GM19193 (cell line): ENCODE results near the gene MAP3K3.

ENCODE experiments used
- POLR2A ChIP-seq: IDR thresholded peaks from 4 replicates; pipeline ENCODE4 v1.6.1; 2011; ENCODE audit not compliant: insufficient read depth, insufficient read length; ENCODE audit errors: extremely low read depth

The MAP3K3 gene

DNA sequence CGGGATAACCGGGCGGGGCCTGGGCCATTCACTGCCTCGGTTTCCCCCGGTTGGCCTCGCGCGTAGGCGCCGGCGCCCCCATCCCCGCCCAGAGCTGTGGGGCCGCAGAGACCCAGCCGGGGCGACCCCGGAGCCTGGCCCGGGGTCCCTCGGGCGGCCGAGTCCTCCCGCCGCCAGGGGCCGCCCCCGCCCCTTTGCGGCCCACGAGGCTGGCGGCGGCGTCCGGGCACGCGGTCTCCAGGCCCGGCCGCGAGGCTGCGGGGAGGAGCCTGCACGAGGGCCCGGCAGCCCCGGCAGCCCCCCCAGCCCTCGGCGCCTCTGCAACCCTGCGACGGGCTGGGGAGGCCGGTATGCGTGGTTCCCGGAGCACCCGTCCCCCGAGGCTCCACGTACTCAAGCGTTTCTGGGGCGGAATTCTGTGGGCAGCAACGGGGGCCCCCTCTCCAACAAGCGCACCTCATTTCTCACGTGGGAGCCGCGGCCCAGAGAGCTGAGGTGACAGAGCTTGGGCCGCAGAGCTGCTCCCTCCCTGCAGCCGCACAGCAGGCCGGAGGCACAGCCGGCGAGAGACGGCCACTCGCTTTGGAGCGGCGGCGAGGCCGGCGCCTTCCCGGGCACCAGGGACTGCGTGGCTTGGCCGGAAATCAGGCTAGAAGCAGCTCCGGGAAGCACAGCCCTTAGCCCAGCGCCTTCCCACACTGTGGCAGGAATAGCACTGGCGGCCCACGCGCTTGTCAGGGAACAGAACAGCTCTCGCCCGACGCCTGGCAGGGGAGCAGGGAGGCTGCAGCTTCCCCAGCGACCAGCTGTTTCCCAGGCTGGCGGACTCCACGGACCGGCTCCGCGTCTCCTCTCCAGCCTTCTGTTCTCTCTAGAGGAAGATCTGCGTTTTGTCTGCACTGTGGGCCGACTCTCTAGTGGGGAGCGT is 78.6 kb downstream of the MAP3K3 start:
- TF ChIP-seq POLR2A, result peak; percentile 44

DNA sequence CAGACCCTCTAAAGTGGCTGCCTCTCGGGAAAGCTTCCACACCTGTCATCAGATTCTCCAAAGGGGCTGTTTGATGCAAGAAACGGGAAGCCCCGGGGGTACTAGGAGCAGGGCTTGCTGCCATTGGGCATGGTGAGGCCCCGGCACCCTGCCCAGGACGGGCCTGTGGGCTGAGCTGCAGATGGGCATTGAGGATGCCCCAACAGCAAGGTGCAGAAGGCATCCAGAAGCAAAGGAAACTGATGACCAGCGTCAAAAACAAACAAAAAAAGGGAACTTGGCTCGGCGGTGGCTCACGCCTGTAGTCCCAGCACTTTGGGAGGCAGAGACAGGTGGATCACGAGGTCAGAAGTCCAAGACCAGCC is 79.2 kb downstream of the MAP3K3 start:
- no peak for TF ChIP-seq POLR2A

DNA sequence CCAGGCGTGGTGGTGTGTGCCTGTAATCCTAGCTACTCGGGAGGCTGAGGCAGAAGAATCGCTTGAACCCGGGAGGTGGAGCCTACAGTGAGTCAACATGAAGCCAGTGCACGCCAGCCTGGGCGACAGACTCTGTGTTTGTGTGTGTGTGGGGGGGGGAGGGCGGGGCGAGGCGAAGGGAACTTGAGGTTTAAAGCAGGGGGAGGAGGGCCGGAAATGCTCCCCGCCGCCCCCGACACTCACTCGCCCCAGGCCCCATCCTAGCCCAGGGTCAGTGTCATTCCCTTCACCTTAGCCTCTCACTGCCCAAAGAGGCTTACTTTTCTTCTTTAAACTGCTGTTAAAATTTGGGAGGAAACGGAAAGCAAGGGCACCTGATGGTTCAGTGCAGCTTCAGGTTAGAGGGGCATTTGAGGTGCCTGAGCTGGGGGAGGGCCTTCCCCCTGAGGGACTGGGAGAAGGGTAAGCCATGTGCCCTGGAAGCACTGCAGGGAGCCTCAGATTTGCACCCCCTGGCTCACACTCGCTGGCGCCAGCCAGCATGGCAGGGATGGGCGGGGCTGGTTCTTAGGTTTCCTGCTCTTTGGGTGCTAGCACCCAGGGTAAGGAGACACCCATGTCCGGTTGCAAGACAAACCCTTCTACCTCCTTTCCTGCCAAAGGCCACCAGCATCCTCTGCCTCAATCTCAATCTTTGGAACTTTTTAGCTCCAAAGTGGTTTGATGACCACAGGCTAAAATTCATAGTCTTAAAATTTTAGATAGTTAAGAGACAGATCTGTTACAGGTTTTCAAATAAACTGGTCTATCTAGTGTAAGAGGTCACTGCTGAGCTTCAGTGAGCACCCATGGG is 79.9 kb downstream of the MAP3K3 start:
- no peak for TF ChIP-seq POLR2A

DNA sequence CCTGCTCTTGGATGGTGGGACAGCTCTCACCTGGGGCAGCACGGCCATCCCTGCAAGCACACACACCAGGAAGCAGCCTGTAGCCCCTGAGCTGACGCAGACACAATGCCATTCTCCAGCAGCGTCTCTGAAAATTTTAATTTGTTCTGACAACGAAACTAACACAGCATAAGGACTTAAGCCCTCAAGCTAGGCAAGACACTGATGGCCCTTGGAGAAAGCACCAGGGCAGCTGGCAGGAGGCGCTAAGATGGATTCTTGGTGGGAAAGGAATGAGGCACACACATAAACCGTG is 80.5 kb downstream of the MAP3K3 start:
- TF ChIP-seq POLR2A, result no peak

DNA sequence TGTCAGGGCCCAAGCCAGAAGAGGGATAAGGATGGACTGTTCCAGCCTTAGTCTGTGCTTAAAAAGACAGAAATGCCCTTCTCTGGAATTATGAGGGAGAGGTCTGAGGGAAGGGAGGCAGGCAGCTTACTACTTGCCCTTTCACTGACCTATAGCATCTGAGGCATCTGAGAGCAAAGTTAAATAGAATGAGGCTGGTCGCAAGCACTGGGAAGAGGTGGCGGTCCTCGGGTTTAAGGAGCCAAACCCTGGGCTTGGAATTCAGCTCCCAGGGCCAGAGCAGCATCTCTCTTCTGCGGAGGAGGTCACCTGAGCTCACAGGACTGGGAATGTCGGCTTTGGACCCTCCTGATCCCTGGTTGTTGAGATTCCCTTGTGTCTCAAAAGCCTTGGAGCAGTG is 80.8 kb downstream of the MAP3K3 start:
- no peak for TF ChIP-seq POLR2A

DNA sequence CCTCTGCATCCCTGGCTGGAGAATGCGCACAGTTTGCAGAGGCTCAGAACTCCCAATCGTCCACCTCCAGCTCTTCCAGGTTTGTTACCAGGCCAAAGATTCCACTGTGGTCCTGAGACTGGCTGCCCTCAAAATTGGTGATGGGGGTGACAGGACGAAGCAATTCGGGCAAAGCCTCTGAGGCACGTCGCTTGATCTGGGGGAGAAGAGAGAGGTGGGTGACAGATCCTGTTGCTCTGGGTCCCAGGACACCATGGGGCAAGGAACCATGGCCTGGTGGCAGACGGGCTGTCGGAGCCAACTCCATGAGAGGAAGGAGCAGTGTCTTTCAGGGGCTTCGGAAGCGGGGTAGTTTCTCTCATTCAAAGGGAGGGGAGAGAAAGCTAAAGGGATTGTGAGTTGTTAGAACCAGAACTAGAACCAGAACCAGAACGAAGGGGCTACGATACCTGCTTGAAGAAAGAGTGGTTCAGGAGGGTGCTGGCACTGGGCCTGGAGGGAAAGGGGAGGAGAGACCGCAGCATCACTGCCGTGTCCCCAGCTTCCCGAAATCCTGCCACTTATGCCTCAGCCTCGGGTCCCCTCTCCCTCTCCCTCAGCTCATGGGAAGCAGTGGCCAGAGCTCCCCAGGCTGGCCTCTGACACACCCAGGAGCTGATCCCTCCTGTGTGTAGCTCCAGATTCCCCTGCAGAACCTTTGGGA is 81.5 kb downstream of the MAP3K3 start:
- no peak for TF ChIP-seq POLR2A

DNA sequence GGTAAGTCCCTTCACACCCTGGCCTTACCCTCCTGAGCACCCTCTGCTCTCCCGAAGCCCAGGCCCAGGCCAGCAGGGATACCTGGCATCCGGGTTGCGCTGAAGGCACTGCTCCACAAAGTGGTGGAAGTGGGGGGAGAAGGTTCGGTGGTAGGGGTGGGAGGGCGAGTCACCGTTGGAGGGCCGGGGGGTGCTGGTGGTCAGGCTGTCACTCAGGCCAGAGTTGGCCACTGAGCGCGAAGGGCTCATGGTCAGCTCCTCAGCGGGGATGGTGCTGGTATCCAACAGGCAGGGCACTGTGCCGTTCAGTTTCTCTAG is 82.0 kb downstream of the MAP3K3 start:
- peak; percentile 4 for TF ChIP-seq POLR2A

DNA sequence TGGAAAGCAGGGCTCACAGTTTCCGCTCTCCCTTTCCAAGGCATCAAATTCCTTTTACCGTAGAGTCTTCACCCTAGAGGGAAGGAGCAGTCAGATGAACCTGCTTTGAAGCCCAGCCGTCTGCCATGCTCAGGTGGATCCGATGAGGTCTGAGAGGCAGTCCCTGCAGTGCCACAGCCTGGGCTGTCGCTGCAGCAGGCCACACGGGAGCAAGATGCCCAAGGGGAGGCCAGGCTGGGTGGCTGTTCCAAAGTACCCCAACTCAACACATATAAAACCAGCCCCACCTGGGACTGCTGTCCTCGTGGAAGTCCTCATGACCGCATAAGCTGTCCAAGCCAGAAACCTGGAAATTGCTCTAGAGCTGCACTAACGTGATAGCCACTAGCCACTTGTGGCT is 82.6 kb downstream of the MAP3K3 start:
- TF ChIP-seq POLR2A, result no peak

DNA sequence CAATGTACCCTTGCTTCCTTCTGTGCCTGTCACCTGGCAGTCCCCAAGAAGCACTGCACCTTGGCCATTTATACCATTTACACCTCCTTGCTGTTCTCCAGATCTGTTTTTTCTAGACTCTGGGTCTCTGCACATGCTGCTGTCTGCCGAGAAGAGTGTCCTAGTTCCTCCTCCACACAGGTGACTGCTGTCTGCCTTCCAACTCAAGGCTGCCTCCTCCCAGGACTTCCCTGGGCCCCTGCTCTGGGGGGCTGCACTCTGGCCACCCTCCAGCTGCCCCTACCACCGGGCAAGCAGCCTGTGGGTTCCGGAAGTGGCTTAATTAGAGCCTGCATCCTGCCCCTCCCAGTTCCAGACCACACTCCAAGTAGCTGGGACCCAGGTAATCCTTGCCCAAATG is 83.4 kb downstream of the MAP3K3 start:
- no peak for TF ChIP-seq POLR2A

DNA sequence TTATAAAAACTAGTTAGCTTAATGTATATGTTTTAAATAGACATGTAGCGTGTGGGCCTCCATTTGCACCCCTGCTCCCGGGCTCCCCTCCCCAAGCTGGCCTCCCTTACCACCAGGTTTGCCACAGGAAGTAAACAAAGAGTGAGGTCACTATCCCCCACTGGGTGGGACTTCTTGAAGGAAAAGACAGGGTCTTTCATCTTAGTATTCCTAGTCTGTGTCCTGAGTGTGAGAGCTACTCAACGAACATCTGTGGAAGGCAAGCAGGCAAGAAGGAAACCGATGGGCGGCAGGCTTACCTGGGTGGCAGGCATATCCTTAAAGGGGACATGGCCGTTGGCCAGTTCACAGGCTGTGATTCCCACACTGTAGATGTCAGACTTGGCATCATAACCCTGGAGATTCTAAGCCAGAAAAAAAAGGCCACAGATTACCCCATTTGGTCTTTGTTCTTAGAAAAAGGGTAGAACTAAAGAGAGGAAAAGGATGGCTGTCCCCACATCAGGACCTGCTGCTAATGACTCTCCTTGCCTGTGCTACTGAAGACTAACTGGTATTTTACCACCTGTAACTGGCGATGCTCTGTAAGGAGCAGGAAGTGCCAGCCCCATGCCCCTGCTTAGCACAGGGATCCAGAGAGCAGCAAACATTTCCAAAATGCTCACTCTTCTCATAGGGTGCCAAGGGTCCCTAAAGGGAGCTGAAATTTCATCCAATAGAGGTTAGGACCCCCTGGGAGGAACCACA is 84.3 kb downstream of the MAP3K3 start:
- no peak for TF ChIP-seq POLR2A

DNA sequence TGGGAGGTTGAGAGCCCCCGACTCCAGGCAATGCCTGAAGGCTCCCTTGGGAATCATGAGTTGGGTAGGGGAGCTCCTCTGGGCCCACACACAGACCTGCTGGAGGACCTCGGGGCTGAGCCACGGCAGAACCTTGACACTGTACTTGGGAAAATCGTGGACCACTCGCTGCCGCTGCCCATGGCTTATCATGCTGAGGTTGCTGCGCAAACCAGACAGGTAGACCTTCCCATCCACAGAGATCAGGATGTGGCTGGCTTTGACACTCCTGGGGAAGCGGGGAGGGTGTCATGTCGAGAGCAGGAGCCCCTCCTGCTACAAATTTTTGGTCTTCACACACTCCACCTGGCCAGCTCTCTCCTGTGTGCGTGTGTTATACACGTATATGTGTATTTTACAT is 84.9 kb downstream of the MAP3K3 start:
- peak; percentile 29 for TF ChIP-seq POLR2A

DNA sequence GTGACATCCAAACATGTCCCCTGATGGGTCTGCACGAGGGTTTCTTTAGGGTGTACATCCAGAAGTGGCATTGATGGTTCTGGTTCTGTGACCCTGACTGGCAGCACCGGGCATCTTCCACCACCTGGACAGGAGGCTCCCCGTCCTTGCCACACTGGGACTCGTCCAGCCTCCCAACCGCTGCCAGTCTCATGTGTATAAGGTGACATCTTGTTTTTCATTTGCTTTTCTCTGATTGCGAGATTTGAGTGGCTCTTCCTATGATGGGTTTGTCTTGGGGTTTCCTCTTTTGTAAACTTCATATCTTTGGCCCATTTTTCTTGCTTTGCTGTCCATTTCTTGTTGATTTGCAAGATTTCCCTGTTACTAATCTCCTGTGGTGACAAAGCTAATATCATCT is 86.9 kb downstream of the MAP3K3 start:
- TF ChIP-seq POLR2A, result no peak

DNA sequence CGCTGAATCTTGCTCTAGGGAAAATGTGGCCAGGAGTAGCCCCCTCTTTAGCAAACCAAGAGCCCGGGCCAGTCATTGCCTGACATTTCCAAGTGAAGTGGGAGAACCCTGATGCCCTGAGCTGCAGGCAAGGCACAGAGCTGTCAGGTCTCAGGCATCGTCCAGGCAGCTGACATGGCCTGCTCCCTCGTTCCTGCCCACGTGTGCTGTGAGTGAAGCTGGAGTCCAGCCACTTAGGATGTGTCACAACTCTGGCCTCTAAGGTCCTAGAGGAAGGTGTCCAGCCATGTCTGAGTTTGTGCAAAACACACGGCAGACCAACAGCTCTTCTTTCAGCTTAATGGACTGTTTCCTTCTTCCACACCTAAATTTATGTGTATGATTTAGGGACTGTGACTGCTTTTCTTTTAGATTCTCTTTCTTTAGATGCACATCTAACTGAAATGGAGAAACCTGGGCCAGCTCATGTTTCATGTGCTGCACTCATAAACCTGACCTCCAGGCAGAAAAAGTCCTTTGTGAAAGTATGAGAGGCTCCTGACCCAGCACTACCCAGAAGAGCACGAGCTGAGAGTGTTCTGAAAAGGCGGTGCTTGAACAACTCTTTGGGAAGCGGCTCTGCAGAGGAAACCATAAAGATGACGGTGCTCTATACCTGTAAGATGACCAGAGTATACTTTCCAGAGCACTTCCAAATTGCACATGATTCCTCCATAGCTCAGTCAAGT is 92.5 kb downstream of the MAP3K3 start:
- no peak for TF ChIP-seq POLR2A

DNA sequence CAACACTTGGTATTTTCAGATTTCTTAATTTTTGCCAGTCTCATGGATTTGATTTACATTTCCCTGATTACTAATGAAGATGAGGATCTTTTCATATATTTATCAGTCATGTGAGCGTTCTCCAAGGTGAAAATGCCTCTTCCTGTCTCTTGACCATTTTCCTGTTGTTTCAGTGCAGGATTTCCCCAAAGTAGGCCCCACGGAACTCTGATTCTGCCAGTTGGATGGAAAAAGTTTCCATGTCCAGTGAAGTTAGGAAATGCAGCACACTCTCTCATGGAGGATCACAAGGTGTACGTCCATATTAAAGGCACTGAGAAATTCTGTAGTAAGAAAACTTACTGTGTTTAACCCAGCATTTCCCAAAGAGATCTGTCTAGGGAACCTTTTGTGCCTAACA is 94.2 kb downstream of the MAP3K3 start:
- TF ChIP-seq POLR2A, result no peak
